ENCODE data around the gene MLLT3.

DNA sequence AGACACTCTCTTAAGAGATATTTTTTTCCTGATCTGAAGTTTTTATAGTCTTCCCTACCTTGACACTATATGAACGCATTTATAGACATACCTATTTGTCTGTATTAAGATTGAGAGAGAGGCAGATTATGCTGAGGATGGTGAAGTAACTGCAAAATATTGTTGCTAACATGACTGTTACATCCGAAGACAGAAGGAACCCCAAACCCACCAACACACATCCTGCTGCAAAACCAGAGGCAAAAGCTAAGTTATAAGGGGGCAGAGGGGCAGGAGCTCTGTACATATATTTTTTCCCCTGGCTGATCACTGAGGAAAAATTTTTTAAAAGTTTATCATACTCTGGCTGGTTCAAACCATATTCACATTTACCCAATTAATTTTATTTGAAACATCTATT lies 279.0 kb downstream of the MLLT3 start:
- TF ChIP-seq, protein P1, sequence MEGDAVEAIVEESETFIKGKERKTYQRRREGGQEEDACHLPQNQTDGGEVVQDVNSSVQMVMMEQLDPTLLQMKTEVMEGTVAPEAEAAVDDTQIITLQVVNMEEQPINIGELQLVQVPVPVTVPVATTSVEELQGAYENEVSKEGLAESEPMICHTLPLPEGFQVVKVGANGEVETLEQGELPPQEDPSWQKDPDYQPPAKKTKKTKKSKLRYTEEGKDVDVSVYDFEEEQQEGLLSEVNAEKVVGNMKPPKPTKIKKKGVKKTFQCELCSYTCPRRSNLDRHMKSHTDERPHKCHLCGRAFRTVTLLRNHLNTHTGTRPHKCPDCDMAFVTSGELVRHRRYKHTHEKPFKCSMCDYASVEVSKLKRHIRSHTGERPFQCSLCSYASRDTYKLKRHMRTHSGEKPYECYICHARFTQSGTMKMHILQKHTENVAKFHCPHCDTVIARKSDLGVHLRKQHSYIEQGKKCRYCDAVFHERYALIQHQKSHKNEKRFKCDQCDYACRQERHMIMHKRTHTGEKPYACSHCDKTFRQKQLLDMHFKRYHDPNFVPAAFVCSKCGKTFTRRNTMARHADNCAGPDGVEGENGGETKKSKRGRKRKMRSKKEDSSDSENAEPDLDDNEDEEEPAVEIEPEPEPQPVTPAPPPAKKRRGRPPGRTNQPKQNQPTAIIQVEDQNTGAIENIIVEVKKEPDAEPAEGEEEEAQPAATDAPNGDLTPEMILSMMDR (IDR thresholded peaks at IDR 0.05; ENCODE audit: low read length) = no peak
- TF ChIP-seq EZH2phosphoT487 (IDR thresholded peaks at IDR 0.05; ENCODE audit: low read length) = no peak

Measured in MM.1S (cell line).